Cardiac septum (tissue), 1 donor: ENCODE results near the gene EARS2. TPM values are rescaled to one million over a fixed set of nuclear protein-coding genes. Genes with fewer than 3 reads are reported as not detected.

Source experiments
- DNase-seq: peaks from one replicate; pipeline ENCODE4 v3.0.0-alpha.2; 2020; ENCODE audit warnings: low spot score
- intact Hi-C: fragments of 100-400 bp; cut with DNase I; formaldehyde crosslinking; loops from one replicate; pipeline ENCODE4 v1.14.0; 2022
- total RNA-seq: library from RNA; stranded (reverse); fragmentation: NEBNext Ultra II Directional; extraction: Animal tissue kit (Norgen Biotek cat#: 25700); gene quantifications from one replicate; pipeline ENCODE4 v1.2.1, GENCODE V29; 2021
- donor health status: DM: no; HTN: no; CAD: no.

The EARS2 gene
- total RNA-seq, 1 donor from 2014 or later: 16.4 TPM

- DNase-seq: no peak
- intact Hi-C loops: no loop called here
Measured at GRCh38 chr16:23534868-23535860, 22.0 kb downstream of the EARS2 start.

DNA sequence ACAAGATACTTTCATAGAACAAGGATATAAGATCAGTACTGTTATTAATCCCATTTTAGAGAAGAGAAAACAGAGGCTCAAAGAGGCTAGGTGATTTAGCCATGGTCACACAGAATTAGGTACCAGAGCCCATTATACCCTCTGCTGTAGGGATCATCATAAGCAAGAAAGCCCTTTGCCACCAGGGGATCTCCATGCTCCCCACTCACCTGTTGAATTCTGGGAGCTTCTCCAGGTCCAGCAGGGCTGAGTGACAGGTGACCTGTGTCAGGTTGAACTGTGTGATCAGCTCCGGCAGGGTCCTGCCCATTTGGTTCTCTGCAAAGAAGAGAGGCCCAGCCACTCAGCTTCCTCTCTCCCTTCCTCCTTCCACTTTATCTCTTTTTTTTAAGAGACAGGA lies 24.7 kb downstream of the EARS2 start:
- intact Hi-C loops: no loop called here
- no peak for DNase-seq

- DNase-seq: no peak
- intact Hi-C loops: no loop called here
Measured at GRCh38 chr16:23530062-23530461, 27.1 kb downstream of the EARS2 start.

GRCh38 chr16:23528644-23529310 lies 28.4 kb downstream of the EARS2 start:
- no peak for DNase-seq
- intact Hi-C loops: no loop called here

GRCh38 chr16:23527961-23528643 lies 29.0 kb downstream of the EARS2 start:
- no peak for DNase-seq
- intact Hi-C loops: no loop called here

GRCh38 chr16:23524886-23525285 lies 32.3 kb downstream of the EARS2 start:
- DNase-seq: no peak
- intact Hi-C loops: no loop called here

DNA sequence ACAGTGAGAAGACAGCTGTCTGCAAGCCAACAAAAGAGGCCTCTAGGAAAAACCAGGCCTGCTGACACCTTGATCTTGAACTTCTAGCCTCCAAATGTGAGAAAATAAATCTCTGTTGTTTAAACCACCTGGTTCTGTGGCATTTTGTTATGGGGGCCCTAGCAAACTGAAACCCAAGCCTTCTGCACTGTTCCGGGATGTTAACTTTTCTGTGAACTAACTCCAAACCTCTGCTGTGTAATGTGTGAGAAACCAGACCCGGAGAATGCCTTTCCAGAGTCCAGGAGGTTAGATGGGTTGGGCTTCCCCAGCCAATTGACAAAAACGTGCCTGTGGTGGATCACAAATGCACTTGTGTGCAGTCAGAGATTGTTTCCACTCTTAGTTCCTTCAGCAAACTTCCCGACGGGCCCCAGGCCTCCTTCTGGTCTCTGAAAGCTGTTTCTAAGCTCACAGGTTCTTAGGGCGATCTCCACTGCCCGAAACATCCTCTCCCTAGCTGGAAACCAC lies 33.2 kb downstream of the EARS2 start:
- intact Hi-C loops: no loop called here
- DNase-seq: no peak

DNA sequence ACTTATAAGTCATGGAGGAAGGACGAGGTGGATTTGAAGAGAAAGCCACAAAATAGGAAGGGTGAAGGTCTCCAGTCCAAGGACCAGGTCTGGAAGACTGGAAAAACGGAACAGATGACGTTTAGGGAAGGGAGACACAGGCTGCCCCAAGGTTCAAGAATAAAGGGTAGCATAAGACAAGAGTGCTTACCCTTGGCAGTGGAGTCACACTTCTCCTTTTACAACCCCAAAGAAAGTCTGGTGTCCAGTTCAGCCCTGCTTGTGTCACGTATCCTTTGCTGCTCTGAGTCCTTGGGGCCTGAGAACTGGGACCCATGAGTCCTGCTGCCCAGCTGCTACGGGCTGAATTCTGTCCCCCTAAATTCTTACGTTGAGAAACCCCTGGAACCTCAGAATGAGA lies 33.8 kb downstream of the EARS2 start:
- intact Hi-C loops: no loop called here
- DNase-seq: no peak

- no peak for DNase-seq
- intact Hi-C loops: no loop called here
Measured at GRCh38 chr16:23521965-23522364, 35.2 kb downstream of the EARS2 start.

GRCh38 chr16:23521037-23521743 lies 36.0 kb downstream of the EARS2 start:
- DNase-seq: no peak
- intact Hi-C loops: no loop called here

GRCh38 chr16:23520500-23520899 lies 36.6 kb downstream of the EARS2 start:
- intact Hi-C loops: no loop called here
- no peak for DNase-seq

GRCh38 chr16:23519282-23519681 lies 37.9 kb downstream of the EARS2 start:
- intact Hi-C loops: loop anchor here (10.0 kb wide), 1 partner anchor 76 kb away; the partner anchor contains the start of gene NDUFAB1
- no peak for DNase-seq

- intact Hi-C loops: loop anchor here (10.0 kb wide), 1 partner anchor 76 kb away; the partner anchor contains the start of gene NDUFAB1
Measured at GRCh38 chr16:23518435-23518891, 38.7 kb downstream of the EARS2 start.

DNA sequence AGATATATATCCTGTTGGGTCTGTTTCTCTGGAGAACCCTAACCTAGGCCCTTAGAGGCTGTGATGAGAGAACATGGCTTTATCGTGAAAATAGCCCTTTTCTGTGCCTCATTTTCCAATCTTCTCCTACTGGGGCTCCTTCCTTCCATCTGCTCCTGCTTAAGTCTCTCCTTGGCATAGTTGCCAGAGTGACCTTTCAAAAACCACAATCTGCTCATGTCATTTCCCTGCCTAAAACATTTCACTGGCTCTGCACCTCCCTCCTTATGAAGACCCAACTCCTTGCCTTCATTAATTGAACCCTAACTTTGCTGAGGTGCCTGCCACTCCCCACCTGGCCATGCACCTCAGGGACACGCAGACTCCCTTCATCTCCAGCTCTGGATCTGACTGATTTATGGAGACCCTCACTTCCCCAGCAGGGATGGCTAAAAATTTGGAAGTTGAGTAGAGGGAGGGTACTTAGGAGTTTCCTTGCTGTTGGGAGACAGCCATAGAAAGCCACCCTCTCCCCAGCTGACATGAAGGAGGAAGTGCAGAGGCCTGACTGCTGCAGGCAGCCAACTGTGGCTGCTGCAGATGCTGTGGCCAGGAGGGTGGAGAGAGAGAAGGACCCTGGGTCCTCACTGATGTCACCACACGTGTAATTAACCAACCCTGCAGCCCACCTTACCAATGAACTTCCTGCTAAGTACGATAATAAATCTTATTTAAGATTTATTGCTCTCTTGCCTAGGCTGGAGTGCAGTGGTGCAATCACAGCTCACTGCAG lies 40.6 kb downstream of the EARS2 start:
- intact Hi-C loops: loop anchor here (10.0 kb wide), 1 partner anchor 78 kb away; the partner anchor contains the start of gene NDUFAB1
- DNase-seq: no peak

More at GRCh38 chr16:23518435-23518891, 38.7 kb downstream of the EARS2 start:
- no peak for DNase-seq

DNA sequence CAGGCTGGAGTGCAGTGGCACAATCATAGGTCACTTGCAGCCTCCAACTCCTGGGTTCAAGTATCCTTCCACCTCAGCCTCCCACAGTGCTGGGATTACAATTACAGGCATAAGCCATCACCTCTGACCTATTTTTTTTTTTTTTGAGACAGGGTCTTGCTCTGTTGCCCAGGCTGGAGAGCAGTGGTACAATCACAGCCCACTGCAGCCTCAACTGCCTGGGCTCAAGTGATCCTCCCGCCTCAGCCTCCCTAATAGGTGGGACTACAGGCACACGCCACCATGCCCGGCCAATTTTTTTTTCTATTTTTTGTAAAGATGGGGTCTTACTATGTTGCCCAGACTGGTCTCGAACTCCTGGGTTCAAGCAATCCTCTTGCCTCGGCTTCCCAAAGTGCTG lies 41.3 kb downstream of the EARS2 start:
- intact Hi-C loops: loop anchor here (10.0 kb wide), 1 partner anchor 79 kb away; the partner anchor contains the start of gene NDUFAB1
- no peak for DNase-seq

DNA sequence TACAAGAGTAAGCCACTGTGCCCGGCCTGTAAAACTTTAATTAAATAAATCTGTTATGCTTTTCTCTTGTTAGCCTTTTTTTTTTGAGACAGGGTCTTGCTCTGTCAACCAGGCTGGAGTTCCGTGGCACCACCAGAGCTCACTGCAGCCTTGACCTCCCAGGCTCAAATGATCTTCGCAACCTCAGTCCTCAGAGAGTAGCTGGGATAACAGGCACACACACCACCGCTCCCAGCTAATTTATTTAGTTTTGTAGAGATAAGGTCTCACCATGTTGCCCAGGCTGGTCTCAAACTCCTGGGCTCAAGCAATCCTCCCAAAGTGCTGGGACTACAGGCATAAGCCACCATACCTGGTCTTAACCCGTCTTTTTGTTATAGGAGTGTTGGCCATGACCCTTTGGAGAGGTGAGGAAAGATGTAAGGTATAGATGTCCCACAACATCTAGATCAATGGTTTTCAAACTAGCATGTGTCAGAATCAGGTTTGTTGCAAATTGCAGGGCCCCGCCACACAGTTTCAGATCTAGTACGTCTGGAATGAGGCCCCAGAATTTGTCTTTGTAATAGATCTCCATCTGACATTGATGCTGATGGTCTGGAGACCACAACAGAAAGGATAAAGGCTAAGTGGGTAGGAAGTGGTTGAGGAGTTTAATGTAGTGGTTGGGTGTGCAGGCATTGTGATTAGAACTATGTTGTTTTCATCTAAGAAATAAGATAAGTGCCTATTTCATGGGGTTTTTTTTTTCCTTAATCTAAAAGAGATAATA lies 42.6 kb downstream of the EARS2 start:
- intact Hi-C loops: loop anchor here (10.0 kb wide), 1 partner anchor 80 kb away; the partner anchor contains the start of gene NDUFAB1
- no peak for DNase-seq

DNA sequence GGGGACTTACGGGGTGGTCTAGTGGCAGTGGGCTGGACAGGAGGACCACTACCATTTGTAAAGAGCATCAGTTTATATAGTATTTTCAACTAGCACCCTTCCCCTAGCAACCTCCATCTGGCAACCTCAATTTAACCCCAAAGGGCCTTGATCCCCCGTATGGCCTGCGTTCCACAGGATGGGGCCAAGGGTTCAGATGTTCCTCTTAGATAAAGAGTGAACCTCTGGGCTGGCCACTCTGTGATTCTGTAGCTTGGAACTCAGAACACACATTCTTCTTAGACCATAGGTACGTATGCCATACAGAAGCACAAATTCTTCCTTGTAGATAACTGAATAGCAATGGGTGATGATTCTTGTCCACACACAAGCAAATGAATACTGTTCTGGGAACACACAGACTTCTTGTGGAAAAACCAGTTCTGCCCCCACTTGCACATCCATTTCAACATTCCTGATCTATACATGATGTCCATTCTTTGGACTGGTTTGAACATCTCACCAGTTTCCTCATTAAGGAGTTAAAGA lies 44.9 kb downstream of the EARS2 start:
- intact Hi-C loops: loop anchor here (10.0 kb wide), 1 partner anchor 83 kb away; the partner anchor contains the start of gene NDUFAB1
- no peak for DNase-seq
